SK-MEL-5 (cell line): ENCODE data around the gene CAVIN1. TPM values are rescaled to one million over a fixed set of nuclear protein-coding genes. Genes with fewer than 3 reads are reported as not detected.
A peak's percentile ranks its signal among the peaks of the same experiment; 100 is the strongest.
"Not testable (repeated sequence)": the region's sequence is repeated elsewhere in the genome, so short reads cannot be mapped to it uniquely, and the experiment has no call there.

ENCODE experiments used
- DNase-seq: peaks from one replicate; pipeline ENCODE4 v3.0.0-alpha.2; 2016; ENCODE audit warnings: low read depth, low spot score
- in situ Hi-C: cut with HindIII; loops from 2 replicates; pipeline ENCODE4 v1.10.0; 2016; ENCODE audit warnings: low sequenced_read_pairs, high pct_unique_total_duplicates, low pct_unique_long_range_greater_than_20kb
- total RNA-seq: library from RNA; depleted of rRNA; stranded (reverse); fragments of >200 nt; shearing (Covaris generic); gene quantifications from 2 replicates; pipeline ENCODE4 v1.2.3, GENCODE V29; 2014

The CAVIN1 gene
- total RNA-seq, 1 experiment from 2014 or later: 10.0 TPM

GRCh38 chr17:42411905-42412679, 11.0 kb downstream of the CAVIN1 start:
- in situ Hi-C loops: no loop called here
- no peak for DNase-seq

GRCh38 chr17:42411361-42411760, 11.7 kb downstream of the CAVIN1 start:
- in situ Hi-C loops: no loop called here

GRCh38 chr17:42410319-42410685, 12.8 kb downstream of the CAVIN1 start:
- DNase-seq: no peak
- in situ Hi-C loops: no loop called here

More at GRCh38 chr17:42411361-42411760, 11.7 kb downstream of the CAVIN1 start:
- DNase-seq: no peak

GRCh38 chr17:42409523-42410318, 13.3 kb downstream of the CAVIN1 start:
- DNase-seq: peak; percentile 46
- in situ Hi-C loops: no loop called here

GRCh38 chr17:42408061-42408460, 15.0 kb downstream of the CAVIN1 start:
- DNase-seq: peak; percentile 37
- in situ Hi-C loops: no loop called here

- DNase-seq: peak; percentile 81
- in situ Hi-C loops: no loop called here
Measured at GRCh38 chr17:42407289-42407836, 15.7 kb downstream of the CAVIN1 start.

- in situ Hi-C loops: no loop called here
- no peak for DNase-seq
Measured at GRCh38 chr17:42406615-42407288, 16.3 kb downstream of the CAVIN1 start.

GRCh38 chr17:42405963-42406495, 17.0 kb downstream of the CAVIN1 start:
- in situ Hi-C loops: no loop called here
- peak; percentile 80 for DNase-seq

- in situ Hi-C loops: no loop called here
- no peak for DNase-seq
Measured at GRCh38 chr17:42405076-42405475, 18.0 kb downstream of the CAVIN1 start.

GRCh38 chr17:42404326-42405055, 18.6 kb downstream of the CAVIN1 start:
- in situ Hi-C loops: no loop called here
- DNase-seq: no peak

GRCh38 chr17:42403150-42403549, 19.9 kb downstream of the CAVIN1 start:
- peak; percentile 58 for DNase-seq
- in situ Hi-C loops: no loop called here

GRCh38 chr17:42402117-42402516, 20.9 kb downstream of the CAVIN1 start:
- no peak for DNase-seq
- in situ Hi-C loops: no loop called here

- in situ Hi-C loops, DNase-seq: not testable (repeated sequence)
Measured at GRCh38 chr17:42400844-42401375, 22.1 kb downstream of the CAVIN1 start.

GRCh38 chr17:42399948-42400843, 22.9 kb downstream of the CAVIN1 start:
- in situ Hi-C loops: no loop called here
- DNase-seq: no peak

GRCh38 chr17:42399121-42399520, 23.9 kb downstream of the CAVIN1 start:
- in situ Hi-C loops: no loop called here

GRCh38 chr17:42395601-42396000, 27.5 kb downstream of the CAVIN1 start:
- in situ Hi-C loops: not testable (repeated sequence)

More at GRCh38 chr17:42399121-42399520, 23.9 kb downstream of the CAVIN1 start:
- no peak for DNase-seq

More at GRCh38 chr17:42395601-42396000, 27.5 kb downstream of the CAVIN1 start:
- not testable (repeated sequence) for DNase-seq
